Measurements from ENCODE around the gene LRRN3.

- TF ChIP-seq CREB5 (CRISPR knock-in tag; IDR thresholded peaks at IDR 0.05; ENCODE audit: low read depth) = no peak
- no peak for TF ChIP-seq ESRRG (CRISPR knock-in tag; IDR thresholded peaks at IDR 0.05)
- TF ChIP-seq SNAI2 (CRISPR knock-in tag; IDR thresholded peaks at IDR 0.05) = no peak
- no peak for TF ChIP-seq TOX (CRISPR knock-in tag; IDR thresholded peaks at IDR 0.05; ENCODE audit: borderline replicate concordance)
- TF ChIP-seq ARNTL (CRISPR knock-in tag; IDR thresholded peaks at IDR 0.05; ENCODE audit: borderline replicate concordance, low read depth) = no peak
- no peak for TF ChIP-seq CSDC2 (CRISPR knock-in tag; IDR thresholded peaks at IDR 0.05)
- no peak for TF ChIP-seq ZNF8 (CRISPR knock-in tag; IDR thresholded peaks at IDR 0.05)
Measured at GRCh38 chr7:111063166-111063565, 27.8 kb upstream of the LRRN3 start.

Data from SK-N-SH treated with all-trans-retinoic acid at 6 μM for 48 hours (cell line).